ENCODE measurements around the gene CCR9.
"Not testable (repeated sequence)": the region's sequence is repeated elsewhere in the genome, so short reads cannot be mapped to it uniquely, and the experiment has no call there.

Gene CCR9

DNA sequence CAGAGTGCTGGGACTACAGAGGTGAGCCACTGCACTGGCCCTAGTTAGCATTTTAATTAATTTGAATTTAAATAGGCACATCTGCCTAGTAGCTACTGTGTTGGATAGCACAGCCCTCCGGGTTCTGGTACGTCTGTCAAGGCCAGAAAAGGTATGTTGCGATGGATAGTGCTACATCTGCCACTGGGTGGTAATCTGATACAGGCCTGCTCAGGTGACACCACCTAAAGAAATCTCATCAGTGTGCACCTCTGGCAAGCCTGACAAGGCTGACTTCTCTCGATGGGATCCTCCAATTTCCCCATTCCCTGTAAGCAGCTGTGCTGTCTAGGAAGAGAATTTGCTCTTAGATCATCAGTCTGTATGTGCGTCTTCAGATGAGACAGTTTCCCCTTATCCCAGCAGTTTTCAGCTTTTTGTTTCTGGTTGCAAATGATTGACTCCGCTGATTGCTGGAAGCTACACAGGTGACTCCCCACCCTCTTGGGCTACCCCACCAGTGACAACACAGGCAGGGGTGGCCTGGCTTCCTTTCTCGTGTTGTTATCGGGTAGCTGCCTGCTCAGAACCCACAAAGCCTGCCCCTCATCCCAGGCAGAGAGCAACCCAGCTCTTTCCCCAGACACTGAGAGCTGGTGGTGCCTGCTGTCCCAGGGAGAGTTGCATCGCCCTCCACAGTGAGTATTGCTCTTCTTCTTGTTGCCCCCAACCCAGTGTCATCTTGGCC is at the start of gene CCR9:
Gene CCR9, plus strand, starts transcription at position 565 of the 727 bp plus-strand sequence. CDS start 8,391 bp downstream, outside the sequence.
- no peak for DNase-seq (ENCODE audit: low read depth)

DNA sequence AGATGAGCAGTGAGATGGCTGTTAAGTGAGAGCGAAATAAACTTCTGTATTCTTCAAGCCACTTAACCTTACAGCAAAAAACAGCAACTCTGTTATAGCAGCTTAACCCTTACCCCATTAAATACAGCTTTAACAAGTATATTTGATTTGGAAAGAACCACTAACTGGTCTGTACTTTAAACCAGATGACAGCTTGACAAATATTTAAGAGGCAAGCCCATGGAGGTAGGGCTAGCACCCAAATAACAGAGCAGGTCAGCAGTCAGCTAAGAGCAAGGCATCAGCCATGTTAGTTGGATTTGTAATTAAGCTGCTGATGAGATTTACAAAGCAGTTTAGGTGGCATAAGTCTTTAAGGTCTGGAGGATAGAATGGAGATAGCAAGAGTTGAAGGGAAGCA is 47.9 kb upstream of the CCR9 start:
- no peak for DNase-seq (ENCODE audit: low read depth)

DNA sequence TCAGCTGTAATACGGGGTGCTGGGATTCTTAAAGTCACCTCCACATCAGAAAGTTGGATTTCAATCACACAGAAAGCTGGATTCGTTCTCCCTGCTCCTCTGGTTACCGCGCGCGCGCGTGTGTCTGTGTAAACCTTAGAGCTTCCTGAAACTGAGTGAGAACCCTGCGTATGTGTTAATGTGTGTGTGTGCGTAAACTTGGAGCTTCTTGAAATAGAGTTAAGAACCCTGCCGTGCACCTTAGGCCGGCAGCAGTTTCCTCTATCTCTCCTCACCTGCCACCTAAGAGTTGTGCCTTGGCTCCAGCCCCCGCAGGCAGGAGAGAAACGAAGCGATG is 45.0 kb upstream of the CCR9 start:
- DNase-seq (ENCODE audit: low read depth), result peak; percentile 31

- peak; percentile 97 for DNase-seq (ENCODE audit: low read depth)
Measured at GRCh38 chr3:45841757-45842491, 44.4 kb upstream of the CCR9 start, which contains the start of gene LZTFL1. Gene LZTFL1, minus strand, starts transcription at chr3:45842119. Its CDS starts 128 bp downstream, at chr3:45841991.

- no peak for DNase-seq (ENCODE audit: low read depth)
Measured at GRCh38 chr3:45842851-45843625, 43.3 kb upstream of the CCR9 start.

- DNase-seq (ENCODE audit: low read depth), result no peak
Measured at GRCh38 chr3:45844616-45845015, 41.7 kb upstream of the CCR9 start.

DNA sequence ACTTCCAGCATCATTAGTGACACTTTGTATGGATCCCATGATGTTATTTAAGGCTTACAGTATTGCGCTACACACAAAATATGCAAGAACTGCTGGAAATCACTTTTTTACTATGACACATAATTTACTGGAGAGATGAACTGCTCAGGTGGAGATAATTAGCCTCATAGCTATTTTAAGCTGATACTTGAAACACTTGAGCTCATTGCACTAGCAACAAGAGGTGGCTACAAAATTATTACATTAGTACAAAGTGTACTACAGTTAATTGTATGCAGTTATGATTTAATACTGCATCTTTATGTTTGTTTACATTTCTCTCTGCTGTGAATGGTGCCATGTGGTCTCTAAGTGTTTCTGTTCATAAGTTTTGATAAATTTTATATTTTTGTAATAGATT is 38.0 kb upstream of the CCR9 start:
- no peak for DNase-seq (ENCODE audit: low read depth)

DNA sequence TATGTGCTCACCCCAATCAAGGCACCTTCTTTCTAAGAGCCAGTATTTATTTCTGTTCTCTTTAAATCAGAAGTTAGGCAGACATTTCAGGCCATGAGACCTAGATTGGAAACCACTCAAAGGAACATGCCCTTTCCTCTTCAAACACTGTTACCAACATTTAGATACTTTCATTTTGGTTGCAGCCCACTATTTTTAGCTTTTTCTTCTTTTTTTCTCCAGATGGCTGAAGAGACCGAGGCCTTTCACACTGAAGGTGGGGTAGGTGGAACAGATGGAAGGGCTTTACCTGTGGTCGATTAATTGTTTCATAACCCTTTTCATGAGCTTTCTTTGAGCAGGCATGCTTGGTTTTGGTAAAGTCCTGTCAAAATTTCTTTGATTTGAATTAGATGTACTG is 33.5 kb upstream of the CCR9 start:
- no peak for DNase-seq (ENCODE audit: low read depth)

DNA sequence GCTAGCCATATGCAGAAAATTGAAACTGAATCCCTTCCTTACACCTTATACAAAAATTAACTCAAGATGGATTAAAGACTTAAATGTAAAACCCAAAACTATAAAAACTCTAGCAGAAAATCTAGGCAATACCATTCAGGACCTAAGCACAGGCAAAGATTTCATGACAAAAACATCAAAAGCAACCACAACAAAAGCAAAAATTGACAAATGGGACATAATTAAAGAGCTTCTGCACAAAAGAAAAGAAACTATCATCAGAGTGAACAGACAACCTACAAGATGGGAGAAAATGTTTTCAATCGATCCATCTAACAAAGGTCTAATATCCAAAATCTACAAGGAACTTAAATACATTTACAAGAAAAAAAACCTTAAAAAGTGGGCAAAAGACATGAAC is 30.0 kb upstream of the CCR9 start:
- DNase-seq (ENCODE audit: low read depth), result not testable (repeated sequence)

DNA sequence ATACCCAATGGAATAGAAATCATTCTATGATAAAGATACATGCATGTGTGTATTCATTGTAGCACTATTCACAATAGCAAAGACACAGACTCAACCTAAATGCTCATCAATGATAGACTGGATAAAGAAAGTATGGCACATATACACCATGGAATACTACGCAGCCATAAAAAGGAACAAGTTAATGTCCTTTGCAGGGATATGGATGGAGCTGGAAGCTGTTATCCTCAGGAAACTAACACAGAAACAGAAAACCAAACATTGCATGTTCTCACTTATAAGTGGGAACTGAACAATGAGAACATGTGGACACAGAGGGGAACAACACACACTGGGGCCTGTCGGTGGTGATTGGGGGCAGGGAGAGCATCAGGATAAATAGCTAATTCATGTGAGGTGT is 29.3 kb upstream of the CCR9 start:
- DNase-seq (ENCODE audit: low read depth), result not testable (repeated sequence)

- no peak for DNase-seq (ENCODE audit: low read depth)
Measured at GRCh38 chr3:45858809-45859543, 27.4 kb upstream of the CCR9 start.

DNA sequence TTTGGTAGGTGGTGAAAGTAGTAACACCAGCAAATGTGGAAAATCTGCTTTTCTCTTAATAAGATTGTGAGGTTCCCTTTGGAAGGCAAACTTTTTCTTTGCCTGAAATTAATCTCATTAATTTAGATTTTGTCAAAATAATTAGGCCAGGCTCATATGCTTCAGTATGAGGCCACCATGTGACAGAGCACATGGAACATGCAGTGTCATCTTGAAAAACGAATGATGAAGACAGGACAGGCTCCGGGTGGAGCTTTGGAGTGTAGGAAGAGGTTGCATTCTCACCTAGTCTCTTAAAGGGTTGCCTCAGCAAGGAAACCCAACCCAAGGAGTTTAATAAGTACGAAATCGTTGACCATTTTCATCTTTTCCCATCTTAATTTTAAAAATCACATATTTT is 25.9 kb upstream of the CCR9 start:
- no peak for DNase-seq (ENCODE audit: low read depth)

DNA sequence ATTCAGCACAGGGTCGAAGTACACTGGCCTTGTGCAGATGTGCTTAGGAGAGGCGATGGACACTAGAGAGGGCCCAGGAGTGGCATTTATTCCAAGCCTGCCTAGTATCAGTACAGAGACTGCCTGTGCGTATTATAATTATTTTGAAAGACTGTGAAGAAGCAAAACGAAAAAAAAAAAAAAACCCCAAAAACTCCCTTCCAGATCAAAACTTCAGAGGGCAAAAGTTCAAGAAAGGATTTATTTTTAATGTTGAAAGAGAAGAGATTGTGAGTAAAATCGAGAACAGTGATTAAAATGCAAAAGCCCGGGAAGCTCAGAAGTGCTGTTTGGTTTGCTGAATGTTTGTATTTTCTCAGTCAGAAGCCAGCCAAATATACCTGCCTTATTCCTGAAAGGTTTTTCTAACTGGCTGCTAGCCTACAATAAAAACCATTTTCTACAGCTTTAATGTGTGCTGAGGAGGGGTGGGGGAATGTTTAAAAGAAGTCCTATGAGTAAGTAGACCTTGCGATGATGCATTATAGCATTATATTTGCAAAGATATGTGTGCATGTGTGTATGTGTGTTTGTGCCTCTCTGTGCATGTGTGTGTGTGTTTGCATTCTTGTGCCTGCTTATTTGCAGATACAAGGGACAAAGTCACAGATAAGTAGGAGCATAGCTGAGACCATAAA is 25.2 kb upstream of the CCR9 start:
- DNase-seq (ENCODE audit: low read depth), result no peak

DNA sequence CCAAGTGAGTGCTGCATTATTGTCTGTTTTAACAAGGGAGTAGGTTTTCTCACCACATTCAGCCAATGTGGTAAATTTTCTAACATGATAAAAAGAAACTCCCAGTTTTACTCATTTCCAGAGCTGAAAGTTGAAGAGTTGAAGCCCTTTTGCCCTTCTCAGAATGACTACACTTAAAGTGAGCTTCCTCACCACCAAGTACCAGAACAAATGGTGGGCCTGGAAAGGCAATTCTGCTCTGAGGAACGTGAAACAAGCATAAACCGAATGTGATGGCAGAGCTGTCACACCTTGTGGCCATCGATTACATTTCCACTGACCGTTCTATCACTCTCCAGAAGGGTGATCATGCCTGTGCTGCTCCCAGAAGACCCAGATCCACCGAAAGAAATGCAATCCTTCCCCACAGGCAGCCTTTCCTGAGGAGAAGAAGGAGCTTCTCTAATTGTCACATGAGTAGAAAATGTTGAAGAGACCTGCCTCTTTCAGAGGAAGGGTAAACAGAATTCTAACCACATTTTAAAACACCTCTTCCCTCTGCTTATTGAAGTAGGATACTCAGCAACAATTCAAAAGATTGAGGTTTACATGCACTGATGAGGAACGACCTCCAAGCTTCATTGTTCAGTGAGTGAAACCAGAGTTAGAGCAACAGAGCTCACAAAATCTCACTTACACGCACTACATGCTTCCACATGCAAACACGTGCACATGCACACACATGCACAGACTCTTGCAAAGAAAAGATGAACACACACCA is 21.4 kb upstream of the CCR9 start:
- DNase-seq (ENCODE audit: low read depth), result no peak

DNA sequence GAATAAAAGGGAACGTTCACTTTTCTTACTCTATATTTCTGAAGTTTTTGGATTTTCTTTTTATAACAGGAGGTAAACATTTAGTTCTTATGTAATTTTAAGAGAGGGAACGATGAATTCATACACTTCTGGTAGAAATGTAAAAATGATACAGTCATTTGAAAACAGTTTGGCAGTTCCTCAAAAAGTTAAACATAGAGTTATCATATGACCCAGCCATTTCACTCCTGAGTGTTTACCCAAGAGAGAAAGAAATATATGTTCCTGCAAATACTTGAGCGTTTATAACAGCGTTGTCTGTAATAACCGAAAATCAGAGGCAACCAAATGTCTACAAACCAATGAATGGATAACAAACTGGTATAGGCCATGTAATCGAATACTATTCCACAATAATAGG is 20.8 kb upstream of the CCR9 start:
- DNase-seq (ENCODE audit: low read depth), result no peak

GRCh38 chr3:45868213-45868612 is 18.1 kb upstream of the CCR9 start:
- DNase-seq (ENCODE audit: low read depth), result no peak

DNA sequence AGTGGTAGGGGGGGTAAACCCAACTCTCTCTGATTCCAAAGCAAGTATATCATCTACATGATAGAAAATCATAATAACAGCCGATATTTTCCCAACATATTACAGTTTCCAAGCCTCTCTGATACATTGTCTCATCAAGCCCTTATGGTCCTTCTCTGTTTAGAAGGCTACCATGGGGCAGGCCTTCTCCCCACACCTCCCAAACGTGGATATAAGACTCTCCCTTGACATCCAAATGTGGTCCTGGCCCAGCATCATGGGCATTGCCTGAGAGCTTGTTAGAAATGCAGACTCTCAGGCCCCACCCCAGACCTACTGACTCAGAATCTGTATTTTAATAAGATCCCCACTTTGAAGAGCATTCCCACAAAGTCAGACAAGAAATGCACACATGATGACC is 17.7 kb upstream of the CCR9 start:
- no peak for DNase-seq (ENCODE audit: low read depth)

DNA sequence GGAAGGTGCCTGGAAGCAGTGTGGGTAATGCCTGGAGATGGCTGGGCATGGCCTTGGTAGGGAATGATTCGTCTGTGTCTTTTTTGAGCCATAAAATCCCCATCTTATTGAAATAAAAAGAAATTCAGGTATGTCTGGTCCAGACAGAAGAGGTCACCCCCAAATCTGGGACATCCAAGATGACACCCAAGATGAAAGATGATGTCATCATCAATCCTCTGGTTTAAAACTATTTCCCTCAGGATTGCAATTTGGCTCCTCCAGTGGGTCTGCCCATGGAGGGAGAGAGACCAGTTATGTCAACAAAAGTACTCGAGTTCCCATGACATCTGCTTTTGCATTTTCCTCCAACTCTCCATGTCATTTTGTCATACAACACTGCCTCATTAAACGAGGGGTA is 16.7 kb upstream of the CCR9 start:
- DNase-seq (ENCODE audit: low read depth), result no peak

- no peak for DNase-seq (ENCODE audit: low read depth)
Measured at GRCh38 chr3:45870099-45870498, 16.2 kb upstream of the CCR9 start.

DNA sequence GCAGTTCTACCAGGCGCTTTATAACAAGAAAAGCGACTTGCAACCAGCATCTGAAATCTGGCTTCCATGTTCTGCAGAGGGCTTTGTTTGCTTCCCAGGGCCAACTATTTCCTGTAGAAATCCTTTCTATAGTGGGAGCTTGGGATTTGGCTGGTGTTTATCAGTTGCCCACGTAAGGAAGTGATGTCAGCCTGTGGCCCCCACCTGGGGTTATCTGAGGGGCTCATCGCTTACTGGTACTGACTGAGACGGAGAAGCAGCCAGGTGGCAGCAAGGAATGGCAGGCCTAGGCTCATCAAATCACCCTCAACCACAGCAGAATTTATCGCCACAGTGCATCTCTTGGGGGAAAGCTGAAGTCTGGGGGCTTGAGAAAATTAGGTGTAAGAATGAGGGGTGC is 14.6 kb upstream of the CCR9 start:
- no peak for DNase-seq (ENCODE audit: low read depth)

DNA sequence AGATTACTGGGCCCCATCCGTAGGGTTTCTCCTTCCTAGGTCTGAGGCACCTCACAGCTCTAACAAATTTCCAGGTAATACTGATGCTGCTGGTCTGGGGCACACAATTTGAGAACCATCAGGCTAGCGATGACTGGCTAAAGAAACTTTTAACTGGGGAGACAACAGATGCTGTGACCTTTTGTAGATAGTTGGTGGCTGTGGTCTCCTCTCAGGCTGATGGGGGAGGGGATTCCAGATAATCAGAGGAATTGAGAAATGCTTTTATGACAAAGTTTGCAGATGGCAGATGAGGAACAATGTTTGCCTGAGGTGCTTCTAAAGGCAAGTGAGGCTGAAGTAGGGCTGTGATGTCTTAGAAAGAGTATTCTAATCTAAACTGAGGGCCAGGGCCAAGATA is 13.8 kb upstream of the CCR9 start:
- no peak for DNase-seq (ENCODE audit: low read depth)

Data from EH (cell line).